ENCODE measurements around the gene ANXA5. TPM values are rescaled to one million over a fixed set of nuclear protein-coding genes. Genes with fewer than 3 reads are reported as not detected.

The ANXA5 gene
- total RNA-seq, 1 experiment from 2014 or later = 231 TPM

DNA sequence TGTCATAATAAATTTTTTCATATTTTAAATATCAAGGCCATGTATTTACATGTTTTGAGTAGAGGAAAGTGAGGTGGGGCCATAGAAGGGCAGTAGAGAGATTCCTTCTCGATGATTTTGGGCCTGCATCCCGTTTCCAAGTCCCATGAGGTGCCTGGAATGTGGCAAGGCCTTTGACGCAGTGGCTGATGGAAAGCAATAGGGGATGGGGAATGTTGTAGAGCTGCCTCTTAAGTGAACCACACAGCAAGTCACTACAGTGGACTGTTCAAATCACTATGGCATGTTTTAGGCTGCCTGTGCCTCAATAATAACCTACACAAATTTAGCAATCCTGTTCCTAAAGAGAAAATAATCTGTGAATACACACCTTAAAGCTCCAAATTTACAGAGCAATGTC lies 48.3 kb downstream of the ANXA5 start:
- no peak overlapping the region for H3K18ac ChIP-seq (ENCODE audit: insufficient read length, low read depth, low read length)
- no peak overlapping the region for H3T11ph ChIP-seq (ENCODE audit: low read length)
- DNase-seq = no peak
- no peaks in the 10 kb centered on the region for H3K79me1 ChIP-seq (ENCODE audit: insufficient read depth, low read depth, low read length, poor library complexity, severe bottlenecking)
- H2BK20ac ChIP-seq (ENCODE audit: low read depth, low read length, poor library complexity, severe bottlenecking) = no peak overlapping the region
- Mint-ChIP-seq H3K36me3 (ENCODE audit: insufficient read depth in 1 of 3, low read depth in 3 of 3) (no peaks in the 10 kb centered on the region), H3K27me3 (ENCODE audit: low read depth) (no peaks in the 10 kb centered on the region), H3K27ac (no peak overlapping the region), H3K4me1 (no peaks in the 10 kb centered on the region), H3K4me3 (no peak overlapping the region), H3K9me3 (no peaks in the 10 kb centered on the region)
- WGBS (ENCODE audit: extremely low coverage, insufficient read length, low lambda C conversion rate) = no CpG with 5 or more reads among the region's 3 CpGs
- H2BK12ac ChIP-seq (ENCODE audit: insufficient read length, low read depth, low read length) = no peak overlapping the region
- no peak overlapping the region for H3K14ac ChIP-seq (ENCODE audit: insufficient read depth, low read length)
- H3K9me3 ChIP-seq (ENCODE audit: control insufficient read depth, low read depth, low read length) = no peaks in the 10 kb centered on the region
- H2BK5ac ChIP-seq (ENCODE audit: insufficient read length, low read length) = no peak overlapping the region
- H3K9ac ChIP-seq (ENCODE audit: extremely low read depth, insufficient read length, low read length) = no peak overlapping the region
- no peak overlapping the region for H4K8ac ChIP-seq (replicated peaks; ENCODE audit: insufficient read length, low read depth, low read length)
- H4K20me1 ChIP-seq (ENCODE audit: control insufficient read depth, insufficient read depth, insufficient read length) = no peaks in the 10 kb centered on the region
- H4K91ac ChIP-seq (ENCODE audit: insufficient read length, low read depth, low read length) = no peak overlapping the region
- TF ChIP-seq, protein P1, sequence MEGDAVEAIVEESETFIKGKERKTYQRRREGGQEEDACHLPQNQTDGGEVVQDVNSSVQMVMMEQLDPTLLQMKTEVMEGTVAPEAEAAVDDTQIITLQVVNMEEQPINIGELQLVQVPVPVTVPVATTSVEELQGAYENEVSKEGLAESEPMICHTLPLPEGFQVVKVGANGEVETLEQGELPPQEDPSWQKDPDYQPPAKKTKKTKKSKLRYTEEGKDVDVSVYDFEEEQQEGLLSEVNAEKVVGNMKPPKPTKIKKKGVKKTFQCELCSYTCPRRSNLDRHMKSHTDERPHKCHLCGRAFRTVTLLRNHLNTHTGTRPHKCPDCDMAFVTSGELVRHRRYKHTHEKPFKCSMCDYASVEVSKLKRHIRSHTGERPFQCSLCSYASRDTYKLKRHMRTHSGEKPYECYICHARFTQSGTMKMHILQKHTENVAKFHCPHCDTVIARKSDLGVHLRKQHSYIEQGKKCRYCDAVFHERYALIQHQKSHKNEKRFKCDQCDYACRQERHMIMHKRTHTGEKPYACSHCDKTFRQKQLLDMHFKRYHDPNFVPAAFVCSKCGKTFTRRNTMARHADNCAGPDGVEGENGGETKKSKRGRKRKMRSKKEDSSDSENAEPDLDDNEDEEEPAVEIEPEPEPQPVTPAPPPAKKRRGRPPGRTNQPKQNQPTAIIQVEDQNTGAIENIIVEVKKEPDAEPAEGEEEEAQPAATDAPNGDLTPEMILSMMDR (conservative IDR thresholded peaks at IDR 0.05) = no peak
- H3K4ac ChIP-seq (ENCODE audit: low read depth, low read length) = no peak overlapping the region
- no peak overlapping the region for H2BK120ac ChIP-seq (ENCODE audit: low read depth, low read length, poor library complexity, severe bottlenecking)
- no peak overlapping the region for H2BK15ac ChIP-seq (ENCODE audit: low read depth, low read length)
- H3K27ac ChIP-seq (ENCODE audit: insufficient read length, low read depth, low read length) = no peak overlapping the region
- H3K56ac ChIP-seq (ENCODE audit: insufficient read length, low read depth, low read length) = no peak overlapping the region
- no peaks in the 10 kb centered on the region for H3K23me2 ChIP-seq (ENCODE audit: insufficient read length, low read depth, low read length, poor library complexity, severe bottlenecking)
- H3K27me3 ChIP-seq (ENCODE audit: insufficient read depth, low read length) = no peaks in the 10 kb centered on the region
- no peaks in the 10 kb centered on the region for H3K4me1 ChIP-seq (ENCODE audit: insufficient read depth, low read length)
- no peak overlapping the region for H3K4me2 ChIP-seq (ENCODE audit: insufficient read depth, insufficient read length, low read length)
- no peak overlapping the region for H2AK5ac ChIP-seq (ENCODE audit: insufficient read length, low read length)
- H2AFZ ChIP-seq (ENCODE audit: low read length) = no peak overlapping the region
- H3K79me2 ChIP-seq (ENCODE audit: insufficient read depth, low read length) = no peaks in the 10 kb centered on the region
- no peak overlapping the region for H4K5ac ChIP-seq (ENCODE audit: insufficient read length, low read depth, low read length)
- no peak overlapping the region for H3K23ac ChIP-seq (ENCODE audit: insufficient read length, low read depth, low read length)
